ENCODE results near the gene TGIF1.

TGIF1 gene

DNA sequence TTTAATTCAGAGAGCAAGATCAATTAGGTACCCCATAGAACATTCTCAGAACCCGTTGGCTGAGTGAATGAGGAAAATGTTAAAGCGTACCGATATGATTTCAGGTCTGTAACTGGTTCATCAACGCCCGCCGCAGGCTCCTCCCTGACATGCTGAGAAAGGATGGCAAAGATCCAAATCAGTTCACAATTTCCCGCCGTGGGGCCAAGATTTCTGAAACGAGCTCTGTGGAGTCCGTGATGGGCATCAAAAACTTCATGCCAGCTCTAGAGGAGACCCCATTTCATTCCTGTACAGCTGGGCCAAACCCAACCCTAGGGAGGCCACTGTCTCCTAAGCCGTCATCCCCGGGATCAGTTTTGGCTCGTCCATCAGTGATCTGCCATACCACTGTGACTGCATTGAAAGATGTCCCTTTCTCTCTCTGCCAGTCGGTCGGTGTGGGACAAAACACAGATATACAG lies 7.3 kb downstream of the TGIF1 start:
- Histone ChIP-seq H3K9ac (no peak overlapping the region), H3K36me3 (ENCODE audit: control insufficient read depth, insufficient read depth, low read length) (no peaks in the 10 kb centered on the region), H3K27me3 (ENCODE audit: control insufficient read depth, insufficient read depth, low read length) (no peaks in the 10 kb centered on the region), H3K9me3 (ENCODE audit: control insufficient read depth, low read length) (no peaks in the 10 kb centered on the region), H3K4me2 (ENCODE audit: low read length) (no peak overlapping the region), H3K79me2 (peaks cover 6% of the 10 kb centered on the region), H3K4me3 (ENCODE audit: low read depth, low read length) (no peak overlapping the region), H2AFZ (no peak overlapping the region), H3K4me1 (peaks cover 14% of the 10 kb centered on the region), H3K27ac (no peak overlapping the region)
- TF ChIP-seq, protein P1, sequence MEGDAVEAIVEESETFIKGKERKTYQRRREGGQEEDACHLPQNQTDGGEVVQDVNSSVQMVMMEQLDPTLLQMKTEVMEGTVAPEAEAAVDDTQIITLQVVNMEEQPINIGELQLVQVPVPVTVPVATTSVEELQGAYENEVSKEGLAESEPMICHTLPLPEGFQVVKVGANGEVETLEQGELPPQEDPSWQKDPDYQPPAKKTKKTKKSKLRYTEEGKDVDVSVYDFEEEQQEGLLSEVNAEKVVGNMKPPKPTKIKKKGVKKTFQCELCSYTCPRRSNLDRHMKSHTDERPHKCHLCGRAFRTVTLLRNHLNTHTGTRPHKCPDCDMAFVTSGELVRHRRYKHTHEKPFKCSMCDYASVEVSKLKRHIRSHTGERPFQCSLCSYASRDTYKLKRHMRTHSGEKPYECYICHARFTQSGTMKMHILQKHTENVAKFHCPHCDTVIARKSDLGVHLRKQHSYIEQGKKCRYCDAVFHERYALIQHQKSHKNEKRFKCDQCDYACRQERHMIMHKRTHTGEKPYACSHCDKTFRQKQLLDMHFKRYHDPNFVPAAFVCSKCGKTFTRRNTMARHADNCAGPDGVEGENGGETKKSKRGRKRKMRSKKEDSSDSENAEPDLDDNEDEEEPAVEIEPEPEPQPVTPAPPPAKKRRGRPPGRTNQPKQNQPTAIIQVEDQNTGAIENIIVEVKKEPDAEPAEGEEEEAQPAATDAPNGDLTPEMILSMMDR (IDR thresholded peaks at IDR 0.05): no peak

DNA sequence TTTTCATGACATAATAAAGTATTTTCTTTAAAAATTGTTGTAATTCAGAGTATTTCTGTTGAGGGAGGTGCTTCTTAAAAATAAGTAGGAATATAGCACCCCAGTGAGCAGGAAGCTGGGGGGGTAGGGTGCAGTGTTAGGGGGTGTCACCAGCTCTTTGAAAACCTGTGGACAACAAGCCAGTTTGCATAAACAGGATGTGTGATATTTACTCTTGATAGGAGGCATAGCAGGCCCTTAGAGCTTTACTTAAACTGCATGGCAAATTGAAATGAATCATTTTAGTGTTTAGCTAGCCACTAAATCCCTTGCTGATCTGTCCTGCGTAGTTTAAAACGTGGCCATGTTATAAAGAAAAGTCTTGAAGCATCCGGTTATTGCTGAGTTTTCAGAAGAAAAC lies 8.4 kb downstream of the TGIF1 start:
- H3K36me3 ChIP-seq (ENCODE audit: control insufficient read depth, insufficient read depth, low read length): no peaks in the 10 kb centered on the region
- no peak overlapping the region for H2AFZ ChIP-seq
- H3K9me3 ChIP-seq (ENCODE audit: control insufficient read depth, low read length): no peaks in the 10 kb centered on the region
- peaks cover 14% of the 10 kb centered on the region for H3K4me1 ChIP-seq
- TF ChIP-seq, protein P1 (IDR thresholded peaks at IDR 0.05): no peak
- no peaks in the 10 kb centered on the region for H3K27me3 ChIP-seq (ENCODE audit: control insufficient read depth, insufficient read depth, low read length)
- H3K9ac ChIP-seq: no peak overlapping the region
- no peak overlapping the region for H3K4me2 ChIP-seq (ENCODE audit: low read length)
- H3K4me3 ChIP-seq (ENCODE audit: low read depth, low read length): no peak overlapping the region
- H3K27ac ChIP-seq: no peak overlapping the region
- H3K79me2 ChIP-seq: peaks cover 6% of the 10 kb centered on the region

DNA sequence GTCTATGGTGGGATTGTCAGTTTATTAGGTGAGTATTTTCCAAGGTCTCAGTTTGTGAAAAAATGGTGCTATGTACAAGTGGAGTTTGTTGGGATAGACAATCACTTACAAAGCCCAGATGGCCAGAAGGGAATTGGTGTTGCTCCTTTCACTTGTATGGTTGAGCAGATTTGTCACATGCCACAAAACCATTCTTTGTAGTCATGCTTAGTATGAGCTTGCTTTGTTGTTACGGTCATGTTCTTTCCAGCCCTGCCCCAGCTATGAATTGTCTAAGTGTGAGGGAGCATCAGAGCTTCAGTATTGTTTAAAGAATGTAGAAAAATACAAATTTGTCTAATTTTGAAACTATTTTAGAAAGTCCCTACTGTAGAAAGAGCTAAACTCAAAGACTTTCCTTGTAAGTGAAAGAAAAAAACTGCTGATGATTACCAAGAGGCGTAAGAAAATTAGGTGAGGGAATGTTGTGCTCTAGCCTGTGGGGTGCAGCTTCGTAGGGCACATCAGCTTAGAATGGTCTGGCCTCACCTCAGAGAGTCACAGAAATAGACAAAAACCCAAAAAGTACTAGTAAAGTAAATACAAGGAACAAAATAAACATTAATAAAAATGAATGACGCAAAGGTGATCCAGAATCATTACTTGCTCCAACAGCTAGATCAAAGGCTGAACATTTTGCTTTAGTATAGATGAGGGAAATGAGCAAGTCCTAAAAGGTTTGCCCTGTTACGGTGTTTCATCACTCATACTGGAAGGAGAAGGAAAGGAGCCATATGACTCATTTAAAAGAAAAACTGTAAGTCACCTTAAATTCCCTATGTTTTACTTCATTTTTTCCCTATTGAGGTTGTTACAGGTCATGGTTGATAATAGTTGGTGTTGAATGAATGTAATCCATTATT lies 9.2 kb downstream of the TGIF1 start:
- Histone ChIP-seq H3K36me3 (ENCODE audit: control insufficient read depth, insufficient read depth, low read length) (no peaks in the 10 kb centered on the region), H3K9me3 (ENCODE audit: control insufficient read depth, low read length) (no peaks in the 10 kb centered on the region), H3K4me2 (ENCODE audit: low read length) (no peak overlapping the region), H3K27me3 (ENCODE audit: control insufficient read depth, insufficient read depth, low read length) (no peaks in the 10 kb centered on the region), H3K9ac (no peak overlapping the region), H3K79me2 (peaks cover 6% of the 10 kb centered on the region), H3K4me1 (peaks cover 8% of the 10 kb centered on the region), H3K4me3 (ENCODE audit: low read depth, low read length) (no peak overlapping the region), H2AFZ (no peak overlapping the region), H3K27ac (no peak overlapping the region)
- TF ChIP-seq, protein P1 (IDR thresholded peaks at IDR 0.05): no peak

DNA sequence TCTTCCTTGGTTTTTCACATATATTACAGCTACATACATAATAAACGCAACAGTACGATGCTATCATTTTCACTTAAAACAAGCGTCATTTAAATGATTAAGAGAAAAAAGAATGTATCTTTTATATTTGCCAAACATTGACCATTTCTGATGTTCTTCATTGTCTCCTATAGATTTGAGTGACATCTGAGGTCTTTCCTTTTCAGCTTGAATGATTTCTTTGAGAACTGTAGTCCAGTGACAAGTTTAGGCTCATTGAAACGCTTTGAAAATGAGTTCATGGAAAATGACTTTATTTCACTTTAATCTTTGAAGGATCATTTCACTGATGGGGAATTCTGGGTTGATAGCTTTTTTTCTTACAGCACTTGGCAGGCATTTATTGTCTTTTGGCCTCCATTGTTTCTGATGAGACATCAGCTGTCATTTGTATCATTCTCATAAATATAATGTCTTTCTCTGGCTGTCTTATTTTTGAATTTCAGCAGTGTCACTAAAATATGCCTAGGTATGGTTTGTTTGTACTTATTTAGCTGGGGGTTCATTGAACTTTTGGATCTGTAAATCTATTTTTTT lies 10.9 kb downstream of the TGIF1 start:
- H3K9me3 ChIP-seq (ENCODE audit: control insufficient read depth, low read length): no peaks in the 10 kb centered on the region
- TF ChIP-seq, protein P1 (IDR thresholded peaks at IDR 0.05): no peak
- no peak overlapping the region for H3K4me2 ChIP-seq (ENCODE audit: low read length)
- no peaks in the 10 kb centered on the region for H3K4me1 ChIP-seq
- no peak overlapping the region for H3K4me3 ChIP-seq (ENCODE audit: low read depth, low read length)
- no peak overlapping the region for H3K27ac ChIP-seq
- no peak overlapping the region for H3K9ac ChIP-seq
- no peaks in the 10 kb centered on the region for H3K36me3 ChIP-seq (ENCODE audit: control insufficient read depth, insufficient read depth, low read length)
- H2AFZ ChIP-seq: no peak overlapping the region
- H3K27me3 ChIP-seq (ENCODE audit: control insufficient read depth, insufficient read depth, low read length): no peaks in the 10 kb centered on the region
- no peaks in the 10 kb centered on the region for H3K79me2 ChIP-seq

Measured in parathyroid adenoma (tissue), 2 donors.